Colonic mucosa (tissue), 4 donors: Measurements from ENCODE around the gene KAT8. TPM values are rescaled to one million over a fixed set of nuclear protein-coding genes. Genes with fewer than 3 reads are reported as not detected.

Source experiments
- DNase-seq: peaks from one replicate; pipeline ENCODE4 v3.0.0-alpha.2; 2020
- H3K27ac ChIP-seq: fragments of 200-600 bp; one replicate; pipeline ENCODE4 v1.8.0; 2021
- H3K27me3 ChIP-seq: fragments of 200-600 bp; one replicate; pipeline ENCODE4 v1.8.0; 2021
- H3K36me3 ChIP-seq: fragments of 200-600 bp; one replicate; pipeline ENCODE4 v1.8.0; 2021
- H3K4me1 ChIP-seq: fragments of 200-600 bp; one replicate; pipeline ENCODE4 v1.8.0; 2021; ENCODE audit warnings: mild to moderate bottlenecking
- H3K4me3 ChIP-seq: fragments of 200-600 bp; one replicate; pipeline ENCODE4 v1.8.0; 2021
- H3K9ac ChIP-seq, 2 donors: one replicate each; pipeline ENCODE4 v1.7.0; 2013; ENCODE audit warnings: control low read depth in 2 of 2, low read depth in 2 of 2, low read length in 2 of 2
- H3K9me3 ChIP-seq: fragments of 200-600 bp; one replicate; pipeline ENCODE4 v1.8.0; 2021
- CTCF ChIP-seq: fragments of 200-600 bp; IDR thresholded peaks from one replicate; pipeline ENCODE4 v1.8.0; 2022; ENCODE audit warnings: antibody characterized with exemption, mild to moderate bottlenecking
- intact Hi-C: fragments of 100-400 bp; cut with DNase I; formaldehyde crosslinking; loops from one replicate; pipeline ENCODE4 v1.14.1; 2022
- total RNA-seq, 2 donors: library from RNA; stranded (reverse); fragmentation: NEBNext Ultra II Directional in 1 of 2; extraction: Animal tissue kit (Norgen Biotek cat#: 25700) in 1 of 2; gene quantifications; one replicate each; pipeline ENCODE4 v1.2.1, GENCODE V29; 2021
- donor health status: healthy.
- donor health status: DM: no; HTN: no; CAD: no.
- donor health status: DM: no; HTN: no; CAD: no.

Gene KAT8
- total RNA-seq, 2 donors from 2014 or later, result 42.2 to 69.5 TPM

GRCh38 chr16:31110106-31111034 lies 7.1 kb upstream of the KAT8 start:
- no peaks in the 10 kb centered on the region for H3K36me3 ChIP-seq
- H3K4me1 ChIP-seq, result peaks cover 9% of the 10 kb centered on the region
- H3K4me3 ChIP-seq, result no peak overlapping the region
- intact Hi-C loops, result no loop called here
- H3K9me3 ChIP-seq, result no peaks in the 10 kb centered on the region
- no peak for TF ChIP-seq CTCF
- no peak overlapping the region for H3K27ac ChIP-seq
- no peak for DNase-seq
- H3K27me3 ChIP-seq, result no peaks in the 10 kb centered on the region
- H3K9ac ChIP-seq, result no peak overlapping the region

- Histone ChIP-seq H3K9me3 (no peaks in the 10 kb centered on the region), H3K27me3 (no peaks in the 10 kb centered on the region), H3K36me3 (no peaks in the 10 kb centered on the region), H3K4me1 (peaks cover 5% of the 10 kb centered on the region), H3K27ac (no peak overlapping the region), H3K4me3 (no peak overlapping the region), H3K9ac (no peak overlapping the region)
- no peak for TF ChIP-seq CTCF
- intact Hi-C loops, result no loop called here
- DNase-seq, result no peak
Measured at GRCh38 chr16:31111881-31112466, 5.5 kb upstream of the KAT8 start.

- TF ChIP-seq CTCF, result no peak
Measured at GRCh38 chr16:31112711-31113110, 4.8 kb upstream of the KAT8 start.

DNA sequence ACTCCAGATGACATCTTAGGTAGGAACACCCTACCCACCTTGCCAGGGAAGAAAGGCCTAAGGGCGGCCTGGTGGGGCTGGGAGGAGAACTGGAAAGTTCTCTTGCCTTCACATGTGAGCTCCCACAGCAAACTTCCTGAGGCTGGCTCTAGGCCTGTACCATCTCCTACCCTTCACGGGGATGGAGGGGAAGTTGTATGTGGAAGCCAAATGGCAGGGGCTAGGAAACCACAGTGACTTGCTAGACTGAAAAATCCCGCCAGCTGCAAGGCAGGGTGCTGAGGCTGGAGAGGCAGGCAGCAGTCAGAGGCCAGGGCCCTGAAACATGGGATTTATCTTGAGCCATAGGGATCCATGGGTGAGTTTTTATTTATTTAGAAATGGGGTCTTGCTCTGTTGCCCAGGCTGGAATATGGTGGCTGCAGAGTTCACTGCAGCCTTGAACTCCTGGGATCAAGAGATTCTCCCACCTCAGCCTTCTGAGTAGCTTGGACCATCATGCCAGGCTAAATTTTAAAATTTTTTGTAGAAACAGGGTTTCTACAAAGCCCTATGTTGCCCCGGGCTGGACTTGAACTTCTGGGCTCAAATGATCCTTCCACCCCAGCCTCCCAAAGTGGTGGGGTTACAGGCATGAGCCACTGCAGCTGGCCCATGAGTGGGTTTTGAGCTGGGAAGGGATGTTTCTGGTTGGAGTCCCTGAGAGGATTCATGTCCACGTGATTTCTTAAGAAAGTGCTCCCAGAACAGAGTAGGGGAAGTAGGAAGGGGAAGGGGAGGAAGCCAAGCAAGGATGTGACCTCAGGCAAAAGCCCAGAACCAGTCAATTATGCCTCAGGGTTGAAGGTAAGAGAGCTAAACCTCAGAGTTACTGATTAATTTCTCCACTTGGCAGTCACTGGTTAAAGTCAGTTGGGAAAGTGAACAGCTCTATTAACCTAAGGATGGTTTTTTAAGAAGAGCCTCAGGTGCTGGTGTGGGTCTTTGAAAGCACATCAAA lies 4.0 kb upstream of the KAT8 start:
- H3K27me3 ChIP-seq, result no peaks in the 10 kb centered on the region
- DNase-seq, result no peak

More at GRCh38 chr16:31112711-31113110, 4.8 kb upstream of the KAT8 start:
- peaks cover 5% of the 10 kb centered on the region for H3K4me1 ChIP-seq
- no peak overlapping the region for H3K4me3 ChIP-seq
- H3K27me3 ChIP-seq, result no peaks in the 10 kb centered on the region
- no peaks in the 10 kb centered on the region for H3K36me3 ChIP-seq
- intact Hi-C loops, result no loop called here
- H3K9me3 ChIP-seq, result no peaks in the 10 kb centered on the region
- no peak for DNase-seq
- no peak overlapping the region for H3K9ac ChIP-seq
- H3K27ac ChIP-seq, result no peak overlapping the region

More for the DNA sequence above, 4.0 kb upstream of the KAT8 start:
- H3K4me1 ChIP-seq, result peaks cover 8% of the 10 kb centered on the region
- H3K27ac ChIP-seq, result peak overlapping the region; percentile 71
- H3K9me3 ChIP-seq, result no peaks in the 10 kb centered on the region
- no peak overlapping the region for H3K4me3 ChIP-seq
- intact Hi-C loops, result no loop called here
- H3K36me3 ChIP-seq, result no peaks in the 10 kb centered on the region
- H3K9ac ChIP-seq, result peak overlapping the region; percentile 5 to 55
- no peak for TF ChIP-seq CTCF
